Panc1 (cell line): Measurements from ENCODE around the gene FRY. TPM values are rescaled to one million over a fixed set of nuclear protein-coding genes. Genes with fewer than 3 reads are reported as not detected.

ENCODE experiments used
- ATAC-seq: fragments of 200-7000 bp; cut with Tn5 transposase; 2 replicates; pipeline ENCODE4 v1.9.1; 2020; ENCODE audit warnings: mild to moderate bottlenecking, moderate library complexity
- BruUV-seq: library from RNA; stranded (reverse); fragments of 400-500 nt; replicated peaks from 2 replicates; lab custom pipeline; 2021; lab: Mats Ljungman, UMichigan
- CTCF ChIA-PET: fragments of 300-600 bp; sonication (Branson Sonifier 250); formaldehyde crosslinking; loops from one replicate; lab custom pipeline; 2022; ENCODE audit warnings: antibody characterized with exemption; lab: Charles Lee
- POLR2A ChIA-PET: fragments of 300-600 bp; sonication (Branson Sonifier 250); formaldehyde crosslinking; loops from one replicate; lab custom pipeline; 2022; ENCODE audit warnings: antibody characterized with exemption; lab: Charles Lee
- DNase-seq: peaks from one replicate; pipeline ENCODE4 v3.0.0-alpha.2; 2010; ENCODE audit warnings: low read depth, low spot score
- H3K27ac ChIP-seq: 2 replicates; pipeline ENCODE4 v1.5.1; 2011; ENCODE audit warnings: mild to moderate bottlenecking, low read length, inconsistent platforms
- H3K27me3 ChIP-seq: fragments of 200-500 bp; sonication (Bioruptor generic); 2 replicates; pipeline ENCODE4 v1.6.0; 2014; ENCODE audit warnings: low read length, inconsistent platforms; ENCODE audit not compliant: control insufficient read depth, insufficient read depth
- H3K36me3 ChIP-seq: fragments of 200-500 bp; sonication (Bioruptor generic); 2 replicates; pipeline ENCODE4 v1.5.1; 2014; ENCODE audit warnings: inconsistent platforms, mild to moderate bottlenecking, low read length, moderate library complexity; ENCODE audit not compliant: control insufficient read depth, insufficient read depth
- H3K4me1 ChIP-seq: 2 replicates; pipeline ENCODE4 v1.5.1; 2011; ENCODE audit warnings: inconsistent platforms, mild to moderate bottlenecking, low read length, moderate library complexity; ENCODE audit not compliant: control insufficient read depth, insufficient read depth
- H3K4me3 ChIP-seq, 2 experiments: 2 replicates each; pipeline ENCODE4 v1.5.1; 2011 to 2012; ENCODE audit warnings: low read depth in 2 of 2, low read length in 2 of 2, mild to moderate bottlenecking in 2 of 2, inconsistent platforms in 1 of 2, moderate library complexity in 1 of 2
- H3K9me3 ChIP-seq: fragments of 200-500 bp; sonication (Bioruptor generic); 2 replicates; pipeline ENCODE4 v1.5.1; 2014; ENCODE audit warnings: low read depth, mild to moderate bottlenecking, inconsistent platforms, low read length, moderate library complexity; ENCODE audit not compliant: control insufficient read depth, insufficient read depth
- CTCF ChIP-seq: fragments of 450-650 bp; IDR thresholded peaks from 2 replicates; pipeline ENCODE4 v1.5.1; 2017; ENCODE audit warnings: mild to moderate bottlenecking
- POLR2AphosphoS5 ChIP-seq: IDR thresholded peaks from 2 replicates; pipeline ENCODE4 v1.6.1; 2012; ENCODE audit warnings: mild to moderate bottlenecking, low read depth, low read length, moderate library complexity
- REST ChIP-seq, 2 experiments: IDR thresholded peaks; 2 replicates each; pipeline ENCODE4 v1.6.1; 2011 to 2012; ENCODE audit warnings: low read depth in 2 of 2, control low read depth in 1 of 2, low read length in 1 of 2, mild to moderate bottlenecking in 1 of 2, moderate library complexity in 1 of 2; ENCODE audit not compliant: insufficient read depth in 1 of 2
- SIN3A ChIP-seq: IDR thresholded peaks from 2 replicates; pipeline ENCODE4 v1.6.1; 2012; ENCODE audit warnings: low read depth, mild to moderate bottlenecking, low read length, moderate library complexity, borderline replicate concordance; ENCODE audit not compliant: insufficient read depth
- TCF7L2 ChIP-seq: IDR thresholded peaks from 2 replicates; pipeline ENCODE4 v1.6.1; 2011; ENCODE audit warnings: mild to moderate bottlenecking, low read depth, low read length, inconsistent platforms
- in situ Hi-C: cut with HindIII; loops from 2 replicates; pipeline ENCODE4 v1.10.0; 2016; ENCODE audit warnings: low sequenced_read_pairs, low pct_unique_long_range_greater_than_20kb
- intact Hi-C: fragments of 100-400 bp; cut with micrococcal nuclease; formaldehyde crosslinking; loops from one replicate; pipeline ENCODE4 v1.10.0; 2022; ENCODE audit not compliant: unreplicated experiment
- total RNA-seq: library from RNA; stranded (reverse); gene quantifications from one replicate; pipeline ENCODE4 v1.2.1, GENCODE V29; 2021; ENCODE audit not compliant: unreplicated experiment

The FRY gene
- total RNA-seq, 1 experiment from 2014 or later, result 0.18 TPM

- Histone ChIP-seq H3K4me1 (no peaks in the 10 kb centered on the region), H3K4me3 (no peak overlapping the region), H3K9me3 (no peaks in the 10 kb centered on the region), H3K36me3 (no peaks in the 10 kb centered on the region), H3K27ac (no peak overlapping the region), H3K27me3 (no peaks in the 10 kb centered on the region)
- no peak for TF ChIP-seq REST (IDR thresholded peaks at IDR 0.05; ENCODE audit: insufficient read depth in 1 of 2, low read depth in 2 of 2, low read length in 1 of 2)
- TF ChIP-seq POLR2AphosphoS5, result no peak
- no peak for TF ChIP-seq CTCF
- no peak for TF ChIP-seq SIN3A
- no peak for TF ChIP-seq TCF7L2
- BruUV-seq, result no TSS peak
- intact Hi-C loops (loop anchor here (10.0 kb wide), 1 partner anchor 302 kb away; the partner anchor contains the start of genes BRCA2 and ZAR1L), in situ Hi-C loops (no loop called here)
- CTCF ChIA-PET, result no interaction called here
- DNase-seq, result no peak
- ATAC-seq, result no peak
- POLR2A ChIA-PET, result no interaction called here
Observed at GRCh38 chr13:32013181-32013580, 18.4 kb upstream of the FRY start.

GRCh38 chr13:32016119-32016518 is 15.5 kb upstream of the FRY start:
- Histone ChIP-seq H3K9me3 (no peaks in the 10 kb centered on the region), H3K36me3 (no peaks in the 10 kb centered on the region), H3K27ac (no peak overlapping the region), H3K27me3 (no peaks in the 10 kb centered on the region), H3K4me3 (no peak overlapping the region), H3K4me1 (no peaks in the 10 kb centered on the region)
- DNase-seq (no peak), ATAC-seq (no peak)
- POLR2A ChIA-PET, result no interaction called here
- in situ Hi-C loops, result no loop called here
- CTCF ChIA-PET, result no interaction called here
- BruUV-seq, result no TSS peak
- no peak for TF ChIP-seq REST (IDR thresholded peaks at IDR 0.05; ENCODE audit: insufficient read depth in 1 of 2, low read depth in 2 of 2, low read length in 1 of 2)
- no peak for TF ChIP-seq TCF7L2
- TF ChIP-seq CTCF, result no peak
- TF ChIP-seq POLR2AphosphoS5, result no peak
- no peak for TF ChIP-seq SIN3A
- intact Hi-C loops, result loop anchor here (10.0 kb wide), 1 partner anchor 299 kb away; the partner anchor contains the start of genes BRCA2 and ZAR1L
